ENCODE results near the gene FAM78B.

GRCh38 chr1:166026555-166026954 lies 140.2 kb downstream of the FAM78B start:
- no peak for TF ChIP-seq CTCF (IDR thresholded peaks at IDR 0.05)
- TF ChIP-seq POLR2A (IDR thresholded peaks at IDR 0.05) = no peak

All from lower leg skin (tissue), 3 donors.